NT2/D1 (cell line): ENCODE data around the gene TMPRSS9.

Experiments used
- SUZ12 ChIP-seq: IDR thresholded peaks from 2 replicates; pipeline ENCODE4 v1.6.1; 2011; ENCODE audit not compliant: insufficient read length, insufficient read depth; ENCODE audit errors: extremely low read depth
- YY1 ChIP-seq: IDR thresholded peaks from 2 replicates; pipeline ENCODE4 v1.6.1; 2011; ENCODE audit not compliant: insufficient read length, insufficient read depth
- ZNF274 ChIP-seq: IDR thresholded peaks from 2 replicates; pipeline ENCODE4 v1.6.1; 2011; ENCODE audit warnings: mild to moderate bottlenecking, low read depth, low read length

GRCh38 chr19:2443116-2443784 is 83.2 kb downstream of the TMPRSS9 start:
- no peak for TF ChIP-seq ZNF274
- no peak for TF ChIP-seq YY1
- TF ChIP-seq SUZ12 = no peak
